Measurements from ENCODE around the gene MROH2A.
"Not testable (repeated sequence)": the region's sequence is repeated elsewhere in the genome, so short reads cannot be mapped to it uniquely, and the experiment has no call there.

Gene MROH2A

GRCh38 chr2:233865838-233866237 is 87.7 kb downstream of the MROH2A start:
- no peak for DNase-seq

- DNase-seq, result no peak
These were observed 88.3 kb downstream of the MROH2A start for GRCh38 chr2:233866479-233866878.

DNA sequence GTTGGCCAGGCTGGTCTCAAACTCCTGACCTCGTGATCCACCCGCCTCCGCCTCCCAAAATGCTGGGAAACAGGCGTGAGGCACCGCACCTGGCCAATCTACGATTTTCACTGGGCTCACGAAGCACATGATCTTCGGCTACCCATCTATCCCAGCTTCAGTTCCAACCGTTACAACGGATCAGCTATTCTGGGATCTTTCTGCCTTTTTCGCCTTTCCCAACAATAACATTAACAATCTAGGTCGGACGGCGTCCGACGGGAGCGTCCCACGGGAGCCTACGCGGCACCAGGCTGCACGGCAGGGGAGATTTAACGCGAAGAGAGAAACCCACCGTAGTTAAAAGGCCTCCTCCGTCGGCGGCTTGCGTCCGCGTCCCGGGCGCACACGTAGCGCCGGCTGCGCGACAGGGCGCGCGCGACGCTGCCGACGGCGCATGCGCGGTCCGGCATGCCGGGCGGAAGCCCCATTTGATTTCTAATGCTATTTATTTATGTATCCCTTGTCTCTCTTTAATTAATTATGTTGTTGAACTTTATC is 89.9 kb downstream of the MROH2A start, which contains the start of gene MSL3B:
Gene MSL3B, minus strand, starts transcription at position 394 of the 540 bp plus-strand sequence.
- peak; percentile 35 for DNase-seq

DNA sequence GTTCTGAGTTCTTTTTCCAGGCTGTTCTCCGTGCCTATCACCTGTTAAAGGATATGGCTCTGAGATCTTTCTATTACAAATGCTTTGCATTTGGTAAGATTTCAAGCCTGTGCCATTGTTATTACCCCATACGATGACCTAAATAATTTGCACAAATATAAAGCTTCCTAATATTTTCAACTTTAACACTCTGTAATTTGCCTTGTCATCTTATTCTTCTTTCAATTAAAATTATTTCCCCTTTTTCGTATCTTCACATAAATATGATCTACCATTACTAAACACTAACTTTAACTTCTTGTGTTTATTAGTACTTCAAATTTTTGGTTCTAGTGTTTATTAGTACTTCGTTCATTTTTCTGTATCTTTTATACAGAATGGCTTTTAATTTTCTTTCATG is 93.3 kb downstream of the MROH2A start:
- no peak for DNase-seq

GRCh38 chr2:233872125-233872524 is 94.0 kb downstream of the MROH2A start:
- DNase-seq, result not testable (repeated sequence)

DNA sequence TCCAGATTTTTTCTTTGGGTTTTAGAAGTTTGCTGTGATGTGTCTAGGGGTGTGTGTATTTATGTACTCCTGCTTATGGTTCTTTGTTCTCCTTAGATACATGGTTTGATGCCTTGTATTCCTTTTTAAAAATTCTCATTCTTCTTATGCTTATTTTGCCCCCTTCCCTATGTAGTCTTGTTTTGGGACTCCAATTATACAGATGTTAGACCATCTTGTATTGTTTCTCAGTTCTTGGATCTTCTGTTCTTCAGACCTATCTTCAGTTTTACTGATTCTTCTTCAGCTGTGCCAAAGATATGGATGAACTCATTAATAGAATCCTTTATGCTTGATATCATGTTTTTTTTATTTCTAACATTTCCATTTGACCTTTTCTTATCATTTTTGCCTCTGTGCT is 104.2 kb downstream of the MROH2A start:
- DNase-seq, result no peak

Measured in T-helper 9 cell (primary cell).